ENCODE measurements around the gene OR7C2.

The OR7C2 gene

DNA sequence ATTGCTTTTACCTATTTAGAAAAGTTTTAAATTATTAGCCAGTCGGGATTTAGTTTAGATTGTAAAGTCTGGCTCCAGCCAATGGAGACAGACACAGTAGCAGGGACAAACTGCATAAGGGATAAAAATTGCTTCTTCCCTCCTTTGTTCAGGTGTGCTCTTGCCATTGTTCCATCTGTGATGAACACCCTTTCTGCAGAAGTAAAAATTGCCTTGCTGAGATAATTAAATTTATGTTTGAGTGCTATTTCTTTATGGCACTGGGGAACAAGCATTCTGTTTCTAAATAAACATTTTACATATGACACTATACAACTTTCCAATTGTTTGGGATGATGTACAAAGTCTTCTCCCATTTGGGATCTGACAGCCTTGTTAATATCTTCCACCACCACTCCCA, 18.0 kb downstream of the OR7C2 start:
- TF ChIP-seq, protein P1, sequence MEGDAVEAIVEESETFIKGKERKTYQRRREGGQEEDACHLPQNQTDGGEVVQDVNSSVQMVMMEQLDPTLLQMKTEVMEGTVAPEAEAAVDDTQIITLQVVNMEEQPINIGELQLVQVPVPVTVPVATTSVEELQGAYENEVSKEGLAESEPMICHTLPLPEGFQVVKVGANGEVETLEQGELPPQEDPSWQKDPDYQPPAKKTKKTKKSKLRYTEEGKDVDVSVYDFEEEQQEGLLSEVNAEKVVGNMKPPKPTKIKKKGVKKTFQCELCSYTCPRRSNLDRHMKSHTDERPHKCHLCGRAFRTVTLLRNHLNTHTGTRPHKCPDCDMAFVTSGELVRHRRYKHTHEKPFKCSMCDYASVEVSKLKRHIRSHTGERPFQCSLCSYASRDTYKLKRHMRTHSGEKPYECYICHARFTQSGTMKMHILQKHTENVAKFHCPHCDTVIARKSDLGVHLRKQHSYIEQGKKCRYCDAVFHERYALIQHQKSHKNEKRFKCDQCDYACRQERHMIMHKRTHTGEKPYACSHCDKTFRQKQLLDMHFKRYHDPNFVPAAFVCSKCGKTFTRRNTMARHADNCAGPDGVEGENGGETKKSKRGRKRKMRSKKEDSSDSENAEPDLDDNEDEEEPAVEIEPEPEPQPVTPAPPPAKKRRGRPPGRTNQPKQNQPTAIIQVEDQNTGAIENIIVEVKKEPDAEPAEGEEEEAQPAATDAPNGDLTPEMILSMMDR (IDR thresholded peaks at IDR 0.05) = no peak
- no peak for TF ChIP-seq ZFX (IDR thresholded peaks at IDR 0.05; ENCODE audit: borderline replicate concordance)
- no peak overlapping the region for H3K27ac ChIP-seq

DNA sequence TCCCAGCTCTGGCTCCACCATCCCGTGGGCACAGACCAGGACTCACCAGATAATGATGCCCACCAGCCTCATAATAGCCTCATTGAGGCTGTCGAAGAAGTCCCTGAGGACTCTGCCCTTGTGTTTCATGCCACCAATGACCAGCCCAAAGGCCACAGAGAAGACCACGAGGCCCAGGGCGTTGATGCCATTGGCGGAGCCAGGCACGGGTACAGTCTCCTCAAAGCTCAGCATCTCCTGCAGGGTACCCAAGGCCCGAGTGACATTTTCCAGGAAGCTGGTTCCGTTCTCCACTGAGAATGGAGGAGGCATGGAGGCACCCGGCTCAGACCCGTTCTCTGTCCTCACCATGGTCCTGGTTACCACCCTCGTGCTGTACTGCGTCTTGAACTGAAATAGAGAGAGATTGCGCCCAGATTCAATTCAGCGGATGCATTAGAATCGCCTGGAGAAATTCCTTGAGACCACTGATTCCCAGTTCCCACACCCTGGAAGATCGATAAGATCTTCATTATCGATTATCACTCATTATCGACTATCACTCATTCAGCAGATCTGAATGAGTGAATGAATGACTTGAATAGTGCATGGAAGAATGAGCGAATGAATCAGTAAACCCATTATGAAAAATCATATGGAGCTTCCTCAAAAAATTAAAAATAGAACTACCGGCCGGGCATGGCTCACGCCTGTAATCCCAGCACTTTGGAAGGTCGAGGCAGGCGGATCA, 20.8 kb downstream of the OR7C2 start:
- H3K27ac ChIP-seq = no peak overlapping the region
- TF ChIP-seq, protein P1 (IDR thresholded peaks at IDR 0.05) = no peak
- TF ChIP-seq ZFX (IDR thresholded peaks at IDR 0.05; ENCODE audit: borderline replicate concordance) = no peak

DNA sequence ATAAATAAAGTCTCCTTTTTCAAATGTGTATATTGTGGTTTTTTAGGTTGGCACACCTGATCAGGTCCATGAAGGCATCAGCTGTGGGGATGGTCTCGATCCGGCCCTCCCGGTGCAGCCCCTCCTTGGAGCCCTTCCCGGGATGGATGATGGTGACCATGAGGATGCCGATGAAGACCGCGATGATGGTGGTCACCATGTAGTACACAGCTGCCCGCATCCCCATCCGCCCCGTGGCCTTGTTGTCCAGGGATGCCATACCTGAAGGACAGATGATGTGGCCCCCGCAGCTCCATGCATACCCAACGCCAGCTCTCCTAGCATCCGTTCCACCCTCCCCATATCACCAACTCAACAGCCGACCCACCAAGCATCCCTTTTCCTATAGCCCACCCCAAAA, 27.0 kb downstream of the OR7C2 start:
- H3K27ac ChIP-seq = no peak overlapping the region
- TF ChIP-seq, protein P1 (IDR thresholded peaks at IDR 0.05) = no peak
- TF ChIP-seq ZFX (IDR thresholded peaks at IDR 0.05; ENCODE audit: borderline replicate concordance) = no peak

DNA sequence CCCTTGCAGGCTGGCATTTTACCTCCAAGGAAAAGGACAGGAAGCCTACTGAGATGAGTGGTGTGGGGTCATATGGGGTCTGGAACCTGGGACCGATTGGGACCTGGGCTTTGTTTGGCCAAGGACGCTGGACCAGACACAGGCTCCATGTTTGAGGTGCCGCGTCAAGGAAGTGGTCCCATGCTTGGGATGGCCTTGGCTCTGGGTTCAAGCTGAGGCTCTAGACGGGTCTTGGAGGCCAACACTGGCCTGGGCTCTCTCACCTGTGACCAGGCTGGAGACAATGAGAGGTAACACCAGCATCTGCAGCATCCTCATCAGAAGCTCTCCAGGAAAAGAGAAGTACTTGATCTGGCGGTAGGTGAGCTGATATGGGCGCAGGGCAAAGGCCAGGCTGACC, 30.2 kb downstream of the OR7C2 start:
- no peak overlapping the region for H3K27ac ChIP-seq
- no peak for TF ChIP-seq ZFX (IDR thresholded peaks at IDR 0.05; ENCODE audit: borderline replicate concordance)
- TF ChIP-seq, protein P1 (IDR thresholded peaks at IDR 0.05) = no peak

DNA sequence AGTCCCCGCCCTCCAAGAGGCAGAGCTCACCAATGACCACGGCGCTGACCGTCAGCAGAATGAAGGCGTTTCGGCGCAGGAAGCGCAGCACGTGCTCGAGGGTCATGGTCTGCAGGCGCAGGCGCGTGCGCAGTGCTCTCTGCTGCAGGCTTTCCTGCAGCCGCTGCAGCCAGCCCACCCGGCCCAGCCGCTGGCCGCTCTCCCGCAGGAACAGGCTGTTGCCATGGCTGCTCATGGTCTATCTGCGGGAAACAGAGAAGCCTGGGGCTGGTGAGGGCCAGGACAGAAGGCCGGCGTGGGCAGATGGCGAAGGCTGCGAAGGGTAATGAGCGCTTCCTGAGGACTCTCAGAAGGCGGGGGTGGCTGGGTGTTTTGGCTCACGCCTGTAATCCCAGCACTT, 31.4 kb downstream of the OR7C2 start:
- H3K27ac ChIP-seq = no peak overlapping the region
- TF ChIP-seq, protein P1 (IDR thresholded peaks at IDR 0.05) = no peak
- TF ChIP-seq ZFX (IDR thresholded peaks at IDR 0.05; ENCODE audit: borderline replicate concordance) = no peak

DNA sequence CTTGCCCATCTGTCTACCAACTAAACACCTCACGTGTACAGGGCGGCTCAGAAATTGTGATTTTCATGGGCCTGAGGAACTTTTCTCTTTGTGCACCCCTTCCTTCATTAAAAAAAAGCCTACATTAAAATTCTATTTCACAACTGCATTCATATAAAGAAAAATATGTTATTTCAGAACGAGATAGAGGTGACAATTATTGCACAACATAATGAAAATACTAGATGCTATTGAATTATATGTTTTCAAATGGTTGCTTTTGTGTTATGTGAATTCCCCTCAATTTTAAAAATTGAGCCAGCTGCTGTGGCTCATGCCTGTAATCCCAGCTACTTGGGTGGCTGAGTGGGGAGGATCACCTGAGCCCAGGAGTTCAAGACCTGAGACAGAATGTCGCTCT, 33.2 kb downstream of the OR7C2 start:
- H3K27ac ChIP-seq = no peak overlapping the region
- TF ChIP-seq ZFX (IDR thresholded peaks at IDR 0.05; ENCODE audit: borderline replicate concordance) = no peak
- TF ChIP-seq, protein P1 (IDR thresholded peaks at IDR 0.05) = no peak

DNA sequence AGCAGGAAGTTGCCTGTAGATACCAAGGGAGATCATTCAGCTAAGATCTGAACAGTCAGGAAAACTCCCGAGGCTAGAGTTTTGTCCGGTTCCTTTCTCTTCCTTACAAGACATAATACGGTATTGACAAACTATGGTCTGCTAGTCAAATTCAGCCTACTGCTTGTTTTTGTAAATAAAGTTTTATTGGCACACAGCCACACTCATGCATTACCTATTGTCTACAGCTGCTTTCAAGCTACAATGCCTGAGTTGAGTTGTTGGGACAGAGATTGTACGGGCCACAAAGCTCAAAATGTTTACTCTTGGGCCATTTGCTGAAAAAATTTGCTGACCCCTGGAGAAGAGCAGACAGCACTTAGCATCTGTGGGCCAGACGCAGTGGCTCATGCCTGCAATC, 35.8 kb downstream of the OR7C2 start:
- no peak overlapping the region for H3K27ac ChIP-seq
- TF ChIP-seq ZFX (IDR thresholded peaks at IDR 0.05; ENCODE audit: borderline replicate concordance) = no peak
- TF ChIP-seq, protein P1 (IDR thresholded peaks at IDR 0.05) = no peak
